NOMO-1 treated with DMSO at 0.1 percent for 48 hours (cell line): ENCODE results near the gene PIM1.
"Not testable (repeated sequence)": the region's sequence is repeated elsewhere in the genome, so short reads cannot be mapped to it uniquely, and the experiment has no call there.

ENCODE experiments used
- DNase-seq: peaks from one replicate; lab custom pipeline; 2025; ENCODE audit not compliant: unreplicated experiment; lab: John Stamatoyannopoulos, UW

Gene PIM1

GRCh38 chr6:37169496-37170272 lies at the start of gene PIM1:
TSS of gene PIM1 (plus strand) at chr6:37170152. CDS start at chr6:37170576, 424 bp downstream.
- peak; percentile 89 for DNase-seq

GRCh38 chr6:37121556-37121955 lies 48.4 kb upstream of the PIM1 start:
- DNase-seq, result no peak

GRCh38 chr6:37122861-37123260 lies 47.1 kb upstream of the PIM1 start:
- no peak for DNase-seq

GRCh38 chr6:37123957-37124729 lies 45.8 kb upstream of the PIM1 start:
- no peak for DNase-seq

- no peak for DNase-seq
These were observed 44.0 kb upstream of the PIM1 start for GRCh38 chr6:37125774-37126492.

- no peak for DNase-seq
These were observed 43.4 kb upstream of the PIM1 start for GRCh38 chr6:37126493-37126958.

GRCh38 chr6:37126961-37127616 lies 42.9 kb upstream of the PIM1 start:
- no peak for DNase-seq

- DNase-seq, result no peak
These were observed 41.7 kb upstream of the PIM1 start for GRCh38 chr6:37127961-37128862.

- DNase-seq, result not testable (repeated sequence)
These were observed 41.0 kb upstream of the PIM1 start for GRCh38 chr6:37128863-37129443.

GRCh38 chr6:37129566-37129965 lies 40.4 kb upstream of the PIM1 start:
- no peak for DNase-seq

- peak; percentile 70 for DNase-seq
These were observed 39.2 kb upstream of the PIM1 start for GRCh38 chr6:37130704-37131103.

- no peak for DNase-seq
These were observed 38.6 kb upstream of the PIM1 start for GRCh38 chr6:37131104-37131959.

- DNase-seq, result no peak
These were observed 38.0 kb upstream of the PIM1 start for GRCh38 chr6:37131960-37132253.

- no peak for DNase-seq
These were observed 35.9 kb upstream of the PIM1 start for GRCh38 chr6:37134036-37134395.

GRCh38 chr6:37134396-37135191 lies 35.4 kb upstream of the PIM1 start:
- no peak for DNase-seq

GRCh38 chr6:37135835-37136694 lies 33.9 kb upstream of the PIM1 start:
- DNase-seq, result no peak

- no peak for DNase-seq
These were observed 33.1 kb upstream of the PIM1 start for GRCh38 chr6:37136821-37137200.
